Measurements from ENCODE around the gene CHST3.

CHST3 gene

DNA sequence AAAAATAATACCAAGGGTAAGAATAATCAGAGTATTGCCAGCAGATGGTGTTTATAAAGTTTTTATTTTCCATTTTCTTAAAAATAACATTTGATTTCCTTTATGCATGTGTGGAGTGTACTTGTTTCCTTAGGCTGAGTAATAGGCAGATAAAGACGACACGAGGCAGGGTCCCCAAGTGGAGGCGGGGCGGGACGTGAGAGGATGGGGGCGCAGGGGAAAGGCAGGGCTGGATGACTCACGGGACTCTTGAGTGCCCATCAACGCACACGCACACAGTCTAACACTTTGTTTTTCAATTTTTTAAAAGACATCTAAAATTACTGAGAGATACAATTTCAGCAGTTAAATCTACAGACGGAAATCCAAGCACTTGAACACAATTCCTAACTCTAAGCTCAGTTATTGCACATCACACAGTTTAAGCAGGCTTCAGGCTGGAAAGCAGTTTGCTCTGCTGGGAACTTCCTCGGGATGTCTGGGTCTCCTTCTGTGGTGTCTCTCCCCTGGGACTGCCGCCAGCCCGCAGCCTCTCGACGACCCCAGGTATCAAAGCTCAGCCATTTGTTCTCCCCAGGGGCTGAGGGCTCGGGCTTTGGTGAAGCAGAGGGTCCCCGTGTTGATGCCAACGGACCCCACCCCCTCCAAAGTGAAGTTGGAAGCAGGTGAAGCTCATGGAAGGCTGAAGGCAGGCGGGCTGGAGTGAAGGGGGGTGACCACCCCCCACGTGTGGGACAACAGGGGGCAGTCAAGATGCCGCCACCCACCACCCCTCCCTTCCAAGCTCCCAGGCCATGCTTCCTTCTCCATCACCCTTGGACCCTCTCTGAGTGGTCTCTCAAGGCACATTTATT is 95.0 kb downstream of the CHST3 start:
- DNase-seq (ENCODE audit: low read depth) = peak; percentile 42

DNA sequence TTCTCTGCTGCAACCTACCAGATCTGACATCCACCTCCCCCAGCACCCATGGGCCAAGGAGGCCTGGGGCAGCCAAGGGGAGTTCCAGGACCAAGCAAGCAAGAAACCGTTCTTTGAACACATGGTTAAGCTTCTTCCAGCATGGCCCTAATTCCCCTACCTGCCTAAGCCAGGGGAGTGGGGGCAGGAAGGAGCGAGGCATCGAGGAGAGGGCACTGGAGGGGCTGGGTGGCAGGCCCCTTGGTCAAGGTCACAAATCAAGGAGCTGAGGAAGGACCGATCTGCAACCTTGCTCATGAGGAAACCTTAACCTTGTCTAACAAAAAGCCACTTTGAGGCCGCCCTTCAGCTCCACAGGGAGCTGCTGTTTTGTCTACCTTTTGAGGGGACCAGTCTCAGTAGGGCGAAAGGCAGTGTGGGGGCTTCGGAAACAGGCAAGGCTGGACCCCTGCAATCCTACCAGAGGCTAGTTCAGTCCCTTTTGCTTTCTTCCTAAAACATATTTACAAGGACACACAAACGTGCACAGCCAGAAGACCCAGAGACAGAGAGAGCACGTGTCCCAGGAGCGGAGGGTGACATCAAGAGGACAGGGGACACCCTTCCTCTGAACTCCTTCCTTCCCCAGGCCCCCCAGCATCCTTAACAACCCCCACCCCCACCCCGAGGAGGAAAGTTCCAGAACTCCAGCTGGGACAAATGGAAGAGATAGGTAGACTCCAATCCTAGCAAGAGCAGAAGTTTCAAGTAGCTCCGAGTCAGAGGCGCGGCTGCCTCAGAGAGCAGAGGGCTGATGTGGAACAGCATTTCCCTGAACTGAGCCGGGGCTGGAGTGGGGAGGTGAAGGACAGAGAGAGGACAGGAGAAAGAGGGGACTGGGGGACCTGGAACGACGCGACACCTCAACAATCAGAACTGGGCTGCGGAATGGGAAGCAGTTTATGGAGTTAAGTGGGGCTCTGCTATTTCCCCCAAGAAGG is 95.9 kb downstream of the CHST3 start:
- DNase-seq (ENCODE audit: low read depth) = no peak

DNA sequence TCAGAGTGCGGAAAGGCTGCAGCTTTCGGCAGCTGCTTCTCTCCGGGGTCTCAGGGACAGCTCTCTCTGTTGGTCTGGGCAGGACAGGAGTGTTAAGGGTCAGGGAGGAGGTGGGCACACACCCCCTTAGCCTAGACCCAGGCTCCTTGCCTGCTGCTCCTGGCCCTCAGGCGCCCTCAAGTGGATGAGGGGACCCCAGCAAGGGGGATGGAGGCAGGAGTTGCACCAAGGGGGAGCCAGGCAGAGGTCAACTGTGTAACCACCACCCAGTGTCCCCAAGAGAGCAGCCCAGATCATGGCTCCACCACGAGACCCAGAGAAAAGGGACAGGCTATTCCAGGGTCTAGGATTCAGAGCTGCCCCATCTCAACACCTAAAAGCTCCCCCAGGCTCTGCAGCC is 97.3 kb downstream of the CHST3 start:
- DNase-seq (ENCODE audit: low read depth) = no peak

DNA sequence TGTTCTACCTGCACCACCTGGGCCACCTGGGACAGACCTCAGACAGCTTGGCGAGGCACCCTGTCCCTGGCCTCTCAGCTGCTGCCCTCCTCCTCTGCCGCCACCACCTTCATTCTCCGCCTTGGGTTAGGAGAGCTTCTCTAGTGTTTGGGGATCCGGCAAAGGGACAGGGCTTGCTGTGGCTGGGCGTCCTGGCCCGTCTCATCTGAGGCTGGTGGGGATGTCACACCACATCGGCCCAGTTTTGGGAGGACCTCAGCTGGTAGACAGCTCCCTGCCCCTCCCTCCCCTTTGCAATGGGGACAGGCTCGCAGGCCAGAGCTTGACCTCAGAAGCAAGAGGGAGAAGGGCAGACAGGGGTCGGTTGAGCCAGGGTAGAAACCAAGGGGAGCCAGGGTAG is 97.7 kb downstream of the CHST3 start:
- DNase-seq (ENCODE audit: low read depth) = no peak

DNA sequence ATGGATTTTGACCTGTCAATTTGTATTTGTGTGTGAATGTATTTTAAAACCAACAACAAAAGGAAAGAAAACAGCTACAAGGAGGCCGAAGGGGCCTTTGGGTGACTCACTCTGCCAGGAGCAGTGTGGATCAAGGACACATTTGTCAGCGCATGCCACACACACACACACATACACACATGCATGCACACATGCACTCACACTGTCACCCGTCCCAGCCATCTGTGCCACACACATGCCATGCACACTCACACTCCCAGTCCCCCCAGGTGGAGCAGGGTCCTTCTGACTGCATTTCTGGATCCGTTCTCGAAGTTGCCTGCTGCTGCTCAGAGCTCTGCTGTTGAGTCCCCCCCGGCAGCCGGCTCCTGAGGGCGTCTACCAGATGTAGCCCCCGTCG is 98.2 kb downstream of the CHST3 start:
- DNase-seq (ENCODE audit: low read depth) = no peak

Measured in stimulated activated CD8-positive, alpha-beta memory T cell treated with anti-CD3 and anti-CD28 coated beads, Interleukin-4, amount 100 ng/mL, for 24 hours (primary cell).